PC-3 (cell line): ENCODE data around the gene EIF4ENIF1. TPM values are rescaled to one million over a fixed set of nuclear protein-coding genes. Genes with fewer than 3 reads are reported as not detected.
A peak's percentile ranks its signal among the peaks of the same experiment; 100 is the strongest.

Source experiments
- ATAC-seq: fragments of 200-7000 bp; cut with Tn5 transposase; 2 replicates; pipeline ENCODE4 v1.9.1; 2020; ENCODE audit warnings: mild to moderate bottlenecking, moderate library complexity
- BruUV-seq: library from RNA; stranded (reverse); fragments of 400-500 nt; replicated peaks from 2 replicates; lab custom pipeline; 2021; lab: Mats Ljungman, UMichigan
- CTCF ChIA-PET: fragments of 300-600 bp; sonication (Branson Sonifier 250); formaldehyde crosslinking; loops from one replicate; lab custom pipeline; 2022; ENCODE audit warnings: antibody characterized with exemption; lab: Charles Lee
- POLR2A ChIA-PET: fragments of 300-600 bp; sonication (Branson Sonifier 250); formaldehyde crosslinking; loops from one replicate; lab custom pipeline; 2022; ENCODE audit warnings: antibody characterized with exemption; ENCODE audit not compliant: unreplicated experiment; lab: Charles Lee
- DNase-seq: peaks from one replicate; pipeline ENCODE4 v3.0.0-alpha.2; 2015
- H2AFZ ChIP-seq: fragments of 300-600 bp; sonication (generic); 2 replicates; pipeline ENCODE4 v1.6.0; 2016; ENCODE audit warnings: antibody characterized with exemption, low read length
- H3F3A ChIP-seq: fragments of 300-600 bp; sonication (generic); one replicate; pipeline ENCODE4 v1.6.0; 2017; ENCODE audit warnings: antibody characterized with exemption, low read length, control low read depth, mild to moderate bottlenecking; ENCODE audit not compliant: unreplicated experiment
- H3K27ac ChIP-seq: fragments of 300-600 bp; sonication (generic); 2 replicates; pipeline ENCODE4 v1.5.1; 2016; ENCODE audit warnings: mild to moderate bottlenecking, low read length
- H3K27me3 ChIP-seq: fragments of 300-600 bp; sonication (generic); 2 replicates; pipeline ENCODE4 v1.6.1; 2016; ENCODE audit warnings: low read length, mixed read lengths
- H3K36me3 ChIP-seq: fragments of 300-600 bp; sonication (generic); 2 replicates; pipeline ENCODE4 v1.6.1; 2016; ENCODE audit warnings: low read depth, mixed run types, low read length, mixed read lengths
- H3K4me1 ChIP-seq: fragments of 300-600 bp; sonication (generic); 2 replicates; pipeline ENCODE4 v1.5.1; 2016; ENCODE audit warnings: low read length; ENCODE audit not compliant: insufficient read depth
- H3K4me2 ChIP-seq: fragments of 300-600 bp; sonication (generic); 2 replicates; pipeline ENCODE4 v1.6.0; 2016; ENCODE audit warnings: low read length
- H3K4me3 ChIP-seq: fragments of 300-600 bp; sonication (generic); 2 replicates; pipeline ENCODE4 v1.5.1; 2016; ENCODE audit warnings: mild to moderate bottlenecking, low read length, mixed read lengths
- H3K79me2 ChIP-seq: fragments of 300-600 bp; sonication (generic); 2 replicates; pipeline ENCODE4 v1.6.1; 2017; ENCODE audit warnings: low read length, mixed read lengths
- H3K9ac ChIP-seq: fragments of 300-600 bp; sonication (generic); 2 replicates; pipeline ENCODE4 v1.6.0; 2016; ENCODE audit warnings: mild to moderate bottlenecking, low read length
- H3K9me2 ChIP-seq: fragments of 300-600 bp; sonication (generic); replicated peaks from 2 replicates; pipeline ENCODE4 v1.6.1; 2016; ENCODE audit warnings: mixed run types, low read length, mixed read lengths
- H3K9me3 ChIP-seq: fragments of 300-600 bp; sonication (generic); 2 replicates; pipeline ENCODE4 v1.6.1; 2016; ENCODE audit warnings: low read length, mixed read lengths
- H4K20me1 ChIP-seq: fragments of 300-600 bp; sonication (generic); 2 replicates; pipeline ENCODE4 v1.6.1; 2016; ENCODE audit warnings: low read length, mixed read lengths
- EZH2 ChIP-seq: fragments of 300-600 bp; sonication (generic); IDR thresholded peaks from one replicate; pipeline ENCODE4 v1.6.1; 2017; ENCODE audit warnings: antibody characterized with exemption, mild to moderate bottlenecking, low read length; ENCODE audit not compliant: unreplicated experiment
- EZH2phosphoT487 ChIP-seq: fragments of 300-600 bp; sonication (generic); IDR thresholded peaks from 2 replicates; pipeline ENCODE4 v1.6.1; 2018; ENCODE audit warnings: mild to moderate bottlenecking, antibody characterized with exemption, low read length, borderline replicate concordance
- intact Hi-C: fragments of 100-400 bp; cut with micrococcal nuclease; formaldehyde crosslinking; loops from 2 replicates; pipeline ENCODE4 v1.9.0; 2023
- total RNA-seq: library from RNA; depleted of rRNA; stranded (reverse); fragments of >200 nt; gene quantifications from 2 replicates; pipeline ENCODE4 v1.2.3, GENCODE V29; 2014
- TF ChIP-seq, protein P1 (sequence below): fragments of 300-600 bp; sonication (generic); conservative IDR thresholded peaks from 2 replicates; pipeline ENCODE4 v1.5.1; 2017; ENCODE audit warnings: antibody characterized with exemption, low read depth, mild to moderate bottlenecking, low read length

Gene EIF4ENIF1
- total RNA-seq, 1 experiment from 2014 or later: 5.3 TPM

DNA sequence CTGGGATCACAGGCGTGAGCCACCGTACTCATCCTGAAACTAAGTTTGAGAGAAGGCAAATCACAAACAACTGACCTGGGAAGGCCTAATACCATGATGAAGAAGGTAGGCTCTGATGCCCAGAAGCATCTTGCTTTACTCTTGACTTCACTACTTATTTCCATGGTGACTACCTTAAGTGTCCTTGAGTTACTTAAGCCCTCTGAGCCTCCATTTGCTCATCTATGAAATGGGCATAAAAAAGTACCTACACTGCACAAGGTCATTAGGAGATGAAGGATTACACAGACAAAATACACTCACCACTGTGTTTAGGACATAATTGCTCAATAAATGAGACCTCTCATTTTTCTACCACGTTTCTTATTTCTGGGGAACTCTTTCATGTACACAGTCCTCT lies 27.9 kb downstream of the EIF4ENIF1 start:
- intact Hi-C loops: no loop called here
- peaks cover 14% of the 10 kb centered on the region for H3K36me3 ChIP-seq
- TF ChIP-seq EZH2 (no peak), EZH2phosphoT487 (no peak)
- TF ChIP-seq, protein P1, sequence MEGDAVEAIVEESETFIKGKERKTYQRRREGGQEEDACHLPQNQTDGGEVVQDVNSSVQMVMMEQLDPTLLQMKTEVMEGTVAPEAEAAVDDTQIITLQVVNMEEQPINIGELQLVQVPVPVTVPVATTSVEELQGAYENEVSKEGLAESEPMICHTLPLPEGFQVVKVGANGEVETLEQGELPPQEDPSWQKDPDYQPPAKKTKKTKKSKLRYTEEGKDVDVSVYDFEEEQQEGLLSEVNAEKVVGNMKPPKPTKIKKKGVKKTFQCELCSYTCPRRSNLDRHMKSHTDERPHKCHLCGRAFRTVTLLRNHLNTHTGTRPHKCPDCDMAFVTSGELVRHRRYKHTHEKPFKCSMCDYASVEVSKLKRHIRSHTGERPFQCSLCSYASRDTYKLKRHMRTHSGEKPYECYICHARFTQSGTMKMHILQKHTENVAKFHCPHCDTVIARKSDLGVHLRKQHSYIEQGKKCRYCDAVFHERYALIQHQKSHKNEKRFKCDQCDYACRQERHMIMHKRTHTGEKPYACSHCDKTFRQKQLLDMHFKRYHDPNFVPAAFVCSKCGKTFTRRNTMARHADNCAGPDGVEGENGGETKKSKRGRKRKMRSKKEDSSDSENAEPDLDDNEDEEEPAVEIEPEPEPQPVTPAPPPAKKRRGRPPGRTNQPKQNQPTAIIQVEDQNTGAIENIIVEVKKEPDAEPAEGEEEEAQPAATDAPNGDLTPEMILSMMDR: no peak

DNA sequence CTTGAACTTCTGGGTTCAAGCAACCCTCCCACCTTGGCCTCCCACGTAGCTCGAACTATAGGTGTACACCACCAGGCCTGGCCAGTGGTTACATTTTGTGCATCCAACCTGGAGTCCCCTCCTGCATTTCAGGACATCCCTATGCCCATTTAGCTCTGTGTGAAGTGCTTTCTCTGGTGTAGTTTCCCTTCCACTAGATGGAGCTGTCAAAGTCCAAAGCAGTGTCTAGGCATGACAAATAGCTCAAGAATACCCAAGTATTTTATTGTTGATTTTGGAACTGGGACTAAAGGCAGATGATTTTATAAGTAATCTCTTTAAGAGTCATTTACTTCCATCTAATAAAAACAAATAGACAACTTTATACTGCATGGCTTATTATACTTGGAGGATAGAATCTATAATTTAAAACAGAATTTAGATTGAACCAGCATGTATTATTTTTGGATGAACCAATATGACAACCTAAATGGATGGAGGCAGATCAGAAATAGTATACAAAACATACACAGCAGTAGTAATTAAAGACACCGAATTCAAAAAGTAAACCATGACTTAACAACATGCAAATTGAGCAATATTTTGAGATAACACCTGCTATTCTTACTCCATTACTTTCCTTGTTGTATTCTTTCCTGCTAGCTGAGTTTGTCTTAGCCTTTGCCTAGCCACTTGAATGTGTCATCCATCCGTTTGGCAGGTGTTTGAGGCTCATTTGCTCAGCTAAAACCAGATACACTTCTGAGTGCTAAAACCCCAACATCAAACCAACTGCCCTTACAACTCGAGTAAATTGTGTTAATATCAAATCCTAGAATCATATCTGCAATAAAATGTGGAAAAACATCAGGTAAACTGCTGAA lies 37.7 kb downstream of the EIF4ENIF1 start:
- Histone ChIP-seq H3K4me2 (no peak overlapping the region), H3K4me1 (no peaks in the 10 kb centered on the region), H3K4me3 (no peak overlapping the region), H4K20me1 (no peaks in the 10 kb centered on the region), H2AFZ (no peak overlapping the region), H3F3A (no peaks in the 10 kb centered on the region), H3K79me2 (no peaks in the 10 kb centered on the region), H3K27me3 (no peaks in the 10 kb centered on the region), H3K27ac (no peak overlapping the region), H3K9me3 (no peaks in the 10 kb centered on the region), H3K36me3 (peaks cover 11% of the 10 kb centered on the region; the same call in 1 of the 2 replicates), H3K9me2 (no peaks in the 10 kb centered on the region), H3K9ac (no peak overlapping the region)
- ChIA-PET POLR2A (interaction anchor here (0.6 kb wide), 1 partner anchor 162 kb away, joined by 7 read pairs; no protein-coding TSS in a partner anchor), CTCF (interaction anchor here (0.5 to 0.7 kb wide), 3 partner anchors 19 to 1306 kb away, joined by 3 to 12 read pairs (median 6); no protein-coding TSS in a partner anchor)
- ATAC-seq: peak; percentile 94
- intact Hi-C loops: loop anchor here (5.0 kb wide), 1 partner anchor 180 kb away; no protein-coding TSS in a partner anchor
- BruUV-seq: no TSS peak
- peak; percentile 69 for DNase-seq
- no peak for TF ChIP-seq EZH2
- TF ChIP-seq, protein P1: peak; percentile 69

More for the DNA sequence above, 27.9 kb downstream of the EIF4ENIF1 start:
- no peak for ATAC-seq
- Histone ChIP-seq H3K27me3 (no peaks in the 10 kb centered on the region), H3K4me3 (no peak overlapping the region), H4K20me1 (no peaks in the 10 kb centered on the region), H3K4me2 (no peak overlapping the region), H3K4me1 (no peaks in the 10 kb centered on the region), H3K27ac (no peak overlapping the region), H3K9me2 (no peaks in the 10 kb centered on the region), H3K79me2 (no peaks in the 10 kb centered on the region), H3K9ac (no peak overlapping the region), H3K9me3 (no peaks in the 10 kb centered on the region), H2AFZ (no peak overlapping the region), H3F3A (no peaks in the 10 kb centered on the region)
- BruUV-seq: no TSS peak
- no peak for DNase-seq
- CTCF ChIA-PET: no interaction called here
- POLR2A ChIA-PET: no interaction called here

DNA sequence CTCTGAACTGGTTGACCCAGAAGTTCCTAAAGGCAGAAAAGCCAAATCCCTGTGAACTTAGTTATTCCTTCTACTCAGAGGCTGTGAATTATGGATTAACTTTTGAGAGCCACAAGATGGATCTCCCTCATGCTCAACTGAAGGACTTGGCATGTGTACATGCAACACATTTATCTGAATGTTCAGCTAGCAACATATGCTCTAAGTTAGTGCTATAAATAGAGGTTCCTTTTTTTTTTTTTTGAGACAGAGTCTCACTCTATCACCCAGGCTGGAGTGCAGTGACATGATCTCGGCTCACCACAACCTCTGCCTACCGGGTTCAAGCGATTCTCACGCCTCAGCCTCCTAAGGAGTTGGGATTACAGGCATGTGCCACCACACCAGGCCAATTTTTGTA lies 40.1 kb downstream of the EIF4ENIF1 start:
- Histone ChIP-seq H3K4me3 (no peak overlapping the region), H3K4me1 (no peaks in the 10 kb centered on the region), H3K27ac (no peak overlapping the region), H3K79me2 (no peaks in the 10 kb centered on the region), H3K9ac (no peak overlapping the region), H3K9me3 (no peaks in the 10 kb centered on the region), H3K27me3 (no peaks in the 10 kb centered on the region), H3K4me2 (no peak overlapping the region), H3K36me3 (peaks cover 7% of the 10 kb centered on the region; the same call in 1 of the 2 replicates), H3F3A (no peaks in the 10 kb centered on the region), H4K20me1 (no peaks in the 10 kb centered on the region), H2AFZ (no peak overlapping the region), H3K9me2 (no peaks in the 10 kb centered on the region)
- POLR2A ChIA-PET: no interaction called here
- DNase-seq (no peak), ATAC-seq (no peak)
- intact Hi-C loops: no loop called here
- BruUV-seq: no TSS peak
- CTCF ChIA-PET: no interaction called here
- TF ChIP-seq, protein P1: no peak
- TF ChIP-seq EZH2phosphoT487 (no peak), EZH2 (no peak)
